GM20000 (cell line): ENCODE data around the gene GSDME.

ENCODE experiments used
- DNase-seq: peaks from one replicate; pipeline ENCODE4 v3.0.0; 2012; ENCODE audit warnings: low spot score
- TF ChIP-seq, protein P1 (sequence below): IDR thresholded peaks from 2 replicates; pipeline ENCODE4 v1.5.1; 2012; ENCODE audit warnings: mild to moderate bottlenecking, control low read depth; ENCODE audit errors: extremely low read depth, missing control alignments

Gene GSDME

DNA sequence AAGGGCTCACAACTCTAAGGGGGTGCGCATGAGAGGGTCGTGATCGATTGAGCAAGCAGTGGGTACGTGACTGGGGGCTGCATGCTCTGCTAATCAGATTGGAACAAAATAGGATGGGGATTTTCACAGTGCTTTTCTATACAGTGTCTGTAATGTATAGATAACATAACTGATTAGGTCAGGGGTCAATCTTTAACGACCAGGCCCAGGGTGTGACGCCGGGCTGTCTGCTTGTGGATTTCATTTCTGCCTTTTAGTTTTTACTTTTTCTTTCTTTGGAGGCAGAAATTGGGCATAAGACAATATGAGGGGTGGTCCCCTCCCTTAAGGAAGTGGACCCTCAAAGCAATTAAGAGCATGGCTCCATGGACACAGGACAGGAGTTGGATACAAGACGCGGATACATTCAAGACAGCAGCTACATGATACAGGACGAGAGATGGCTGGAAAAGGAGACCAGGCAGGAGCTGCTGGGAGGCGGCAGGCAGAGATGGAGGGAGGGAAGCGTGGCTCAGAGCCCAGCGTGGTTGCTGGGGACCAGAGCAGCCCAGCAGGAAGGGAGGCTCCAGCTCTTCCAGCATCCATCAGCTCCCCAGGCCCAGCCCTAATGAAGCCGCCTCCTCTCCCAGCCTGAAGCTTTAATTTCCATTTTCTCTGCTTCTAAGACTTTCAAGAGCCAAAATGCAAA lies 31.6 kb downstream of the GSDME start:
- TF ChIP-seq, protein P1, sequence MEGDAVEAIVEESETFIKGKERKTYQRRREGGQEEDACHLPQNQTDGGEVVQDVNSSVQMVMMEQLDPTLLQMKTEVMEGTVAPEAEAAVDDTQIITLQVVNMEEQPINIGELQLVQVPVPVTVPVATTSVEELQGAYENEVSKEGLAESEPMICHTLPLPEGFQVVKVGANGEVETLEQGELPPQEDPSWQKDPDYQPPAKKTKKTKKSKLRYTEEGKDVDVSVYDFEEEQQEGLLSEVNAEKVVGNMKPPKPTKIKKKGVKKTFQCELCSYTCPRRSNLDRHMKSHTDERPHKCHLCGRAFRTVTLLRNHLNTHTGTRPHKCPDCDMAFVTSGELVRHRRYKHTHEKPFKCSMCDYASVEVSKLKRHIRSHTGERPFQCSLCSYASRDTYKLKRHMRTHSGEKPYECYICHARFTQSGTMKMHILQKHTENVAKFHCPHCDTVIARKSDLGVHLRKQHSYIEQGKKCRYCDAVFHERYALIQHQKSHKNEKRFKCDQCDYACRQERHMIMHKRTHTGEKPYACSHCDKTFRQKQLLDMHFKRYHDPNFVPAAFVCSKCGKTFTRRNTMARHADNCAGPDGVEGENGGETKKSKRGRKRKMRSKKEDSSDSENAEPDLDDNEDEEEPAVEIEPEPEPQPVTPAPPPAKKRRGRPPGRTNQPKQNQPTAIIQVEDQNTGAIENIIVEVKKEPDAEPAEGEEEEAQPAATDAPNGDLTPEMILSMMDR: no peak
- no peak for DNase-seq

DNA sequence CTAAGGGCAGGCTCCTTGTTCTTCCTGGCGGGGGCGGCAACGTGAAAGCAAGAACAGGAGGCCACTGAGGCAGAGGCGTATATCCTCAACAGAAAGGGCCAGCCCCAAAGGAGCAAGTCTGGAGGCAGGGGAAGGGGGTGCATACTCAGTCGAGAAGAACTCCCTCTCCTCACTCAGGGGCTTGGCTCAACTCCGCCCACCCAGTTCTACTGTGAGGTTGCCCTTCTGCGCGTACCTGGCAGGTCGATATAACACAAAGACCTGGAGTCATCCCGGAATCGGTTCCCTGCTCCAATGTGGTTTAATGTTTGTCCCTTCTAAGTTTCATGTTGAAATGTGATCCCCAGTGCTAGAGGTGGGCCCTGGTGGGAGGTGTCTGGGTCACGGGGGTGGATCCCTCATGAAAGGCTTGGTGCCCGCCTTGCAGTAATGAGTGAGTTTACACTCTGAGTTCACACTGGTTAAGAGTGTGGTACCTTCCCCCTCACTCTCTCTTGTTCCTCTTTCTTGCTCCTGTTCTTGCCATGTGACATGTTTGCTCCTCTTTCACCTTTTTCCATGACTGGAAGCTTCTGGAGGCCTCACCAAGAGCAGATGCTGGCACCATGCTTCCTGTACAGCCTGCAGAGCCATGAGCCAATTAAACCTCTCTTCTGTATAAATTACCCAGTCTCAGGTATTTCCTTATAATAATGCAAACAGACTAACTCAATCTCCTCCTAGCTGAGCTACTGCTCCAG lies 32.6 kb downstream of the GSDME start:
- no peak for DNase-seq
- TF ChIP-seq, protein P1: no peak

DNA sequence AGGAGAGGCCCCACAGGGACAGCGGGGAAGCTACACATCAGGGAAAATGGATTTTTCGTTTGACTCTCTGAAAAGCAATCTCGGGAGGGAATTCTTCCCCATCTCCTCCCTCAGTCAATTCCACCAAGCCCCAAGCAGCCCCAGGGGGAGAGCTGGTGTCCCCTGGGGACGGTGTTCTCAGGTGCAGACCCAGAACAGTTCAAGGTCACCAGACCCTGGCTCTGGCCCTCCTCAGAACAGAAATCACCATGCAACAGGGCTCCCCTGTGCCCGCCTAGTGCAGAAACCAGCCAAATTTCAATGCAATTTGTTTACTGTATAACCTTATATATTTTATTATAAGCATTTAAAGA lies 34.1 kb downstream of the GSDME start:
- no peak for DNase-seq
- TF ChIP-seq, protein P1: no peak

DNA sequence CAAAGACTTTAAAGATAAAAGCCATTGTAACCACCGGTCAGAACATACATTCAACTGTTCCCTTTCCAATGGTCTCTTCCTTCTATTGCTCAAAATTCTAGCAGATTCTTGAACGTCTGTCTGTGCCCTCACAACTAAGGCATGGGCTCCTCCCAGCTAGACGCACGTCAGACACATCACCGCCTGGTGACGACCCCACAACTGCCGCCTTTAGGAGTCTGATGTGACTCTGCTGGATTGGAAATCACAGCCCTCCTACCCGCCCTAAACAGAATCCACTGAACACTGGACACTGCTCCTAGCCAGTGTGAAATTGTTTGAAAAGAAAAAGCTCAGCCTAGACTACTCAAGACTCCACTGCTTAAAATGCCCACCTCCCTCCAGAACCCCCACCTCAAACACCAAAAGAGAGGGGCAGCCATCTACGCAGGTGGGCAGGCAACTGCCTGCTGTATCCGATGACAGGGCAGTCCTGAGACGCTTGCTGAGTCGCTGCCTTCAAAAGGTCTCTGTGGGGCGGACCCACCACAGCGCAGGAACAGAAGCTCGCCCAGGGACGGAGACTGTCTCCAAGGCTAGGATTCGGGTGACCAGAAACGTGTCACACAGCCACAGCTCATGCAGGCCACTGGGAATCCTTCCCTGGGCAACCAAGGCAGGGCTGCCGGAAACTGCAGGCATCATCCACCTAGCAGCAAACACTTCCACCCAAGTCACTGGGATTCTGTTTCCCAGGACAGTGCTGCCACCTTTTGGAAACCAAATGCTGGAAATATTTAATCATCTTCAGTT lies 34.7 kb downstream of the GSDME start:
- DNase-seq: no peak
- TF ChIP-seq, protein P1: no peak

DNA sequence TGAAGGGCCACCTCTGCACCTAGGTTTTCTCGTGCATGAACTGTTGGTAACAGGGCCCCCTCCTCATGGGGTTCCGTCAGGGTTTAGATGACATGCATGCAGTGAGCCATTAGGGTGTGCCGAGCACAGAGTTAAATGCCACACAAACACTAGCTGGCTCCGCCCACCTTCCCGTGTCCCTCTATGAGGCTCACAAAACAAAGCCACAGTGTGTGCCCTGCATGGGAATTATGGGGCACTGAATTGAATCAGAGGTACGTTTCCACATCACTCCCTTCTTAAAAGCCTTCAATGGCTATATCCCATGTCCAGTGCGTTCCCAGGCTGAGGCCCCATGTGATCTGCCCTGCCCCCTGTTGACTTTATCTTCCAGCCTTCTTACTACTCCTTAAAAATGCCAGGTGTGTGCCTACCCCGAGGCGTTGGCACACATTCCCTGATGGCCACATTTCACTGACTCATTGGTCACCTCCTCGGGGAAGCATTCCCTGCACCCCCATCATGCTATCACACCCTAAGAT lies 35.7 kb downstream of the GSDME start:
- no peak for DNase-seq
- TF ChIP-seq, protein P1: no peak

DNA sequence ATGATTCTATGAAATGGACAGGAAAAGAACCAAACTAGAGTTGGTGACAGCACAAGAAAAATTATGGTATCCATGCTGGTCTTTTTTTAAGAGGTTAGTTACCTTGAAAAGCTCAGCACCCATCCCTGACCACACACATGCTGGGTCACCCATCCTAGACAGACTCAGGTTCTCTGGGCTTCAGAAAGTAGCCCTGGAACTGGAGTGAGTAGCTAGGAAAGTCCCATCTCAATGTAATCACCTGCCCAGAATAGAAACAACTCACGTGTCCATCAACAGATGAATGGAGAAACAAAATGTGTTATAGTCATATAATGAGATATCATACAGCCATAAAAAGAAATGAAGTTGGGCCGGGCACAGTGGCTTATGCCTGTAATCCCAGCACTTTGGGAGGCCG lies 37.0 kb downstream of the GSDME start:
- no peak for DNase-seq
- TF ChIP-seq, protein P1: no peak

DNA sequence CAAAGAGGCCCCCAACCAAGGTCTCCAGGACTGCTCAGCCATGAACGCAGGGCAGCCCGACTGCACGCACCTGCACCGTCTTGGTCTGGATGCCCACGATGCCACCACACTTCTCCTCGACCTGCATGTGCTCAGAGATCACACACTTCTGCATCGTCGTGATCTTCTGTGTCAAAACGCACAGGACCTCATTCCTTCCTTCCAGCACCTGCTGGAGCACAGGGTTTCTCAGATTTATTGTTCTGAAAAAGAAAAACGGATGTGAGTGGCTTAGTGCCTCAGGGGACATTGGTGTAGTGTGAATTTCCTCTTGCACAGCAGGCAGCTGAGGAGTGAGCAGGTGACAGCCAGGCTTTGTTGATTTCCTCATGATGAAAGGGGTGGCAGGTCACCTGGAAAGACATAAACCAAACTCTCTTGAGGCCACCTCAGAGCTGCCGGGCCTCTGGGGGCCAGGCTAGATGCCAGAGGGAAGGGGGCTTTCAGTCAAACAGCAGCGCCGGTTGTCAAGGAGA lies 38.2 kb downstream of the GSDME start:
- TF ChIP-seq, protein P1: no peak
- DNase-seq: peak; percentile 54
